IMR-90 (cell line): Measurements from ENCODE around the gene SIRT5. TPM values are rescaled to one million over a fixed set of nuclear protein-coding genes. Genes with fewer than 3 reads are reported as not detected.

Source experiments
- ATAC-seq: fragments of 200-7000 bp; cut with Tn5 transposase; 2 replicates; pipeline ENCODE4 v1.9.1; 2020; ENCODE audit warnings: low read depth, mild to moderate bottlenecking, moderate library complexity
- BruUV-seq: library from RNA; stranded (reverse); fragments of 400-500 nt; replicated peaks from 2 replicates; lab custom pipeline; 2021; lab: Mats Ljungman, UMichigan
- CTCF ChIA-PET: fragments of 300-600 bp; formaldehyde crosslinking; extraction: SDS; loops from one replicate; lab custom pipeline; 2021; ENCODE audit warnings: antibody characterized with exemption; lab: Yijun Ruan, JAX
- POLR2A ChIA-PET: fragments of 300-600 bp; sonication (Branson Sonifier 250); formaldehyde crosslinking; loops from one replicate; lab custom pipeline; 2022; ENCODE audit warnings: antibody characterized with exemption; ENCODE audit not compliant: unreplicated experiment; lab: Charles Lee
- DNase-seq: peaks from one replicate; pipeline ENCODE4 v3.0.0; 2013
- H2AFZ ChIP-seq: replicated peaks from 2 replicates; pipeline ENCODE3; 2013; ENCODE audit warnings: low read length, mild to moderate bottlenecking; ENCODE audit not compliant: poor library complexity
- H2AK5ac ChIP-seq: 2 replicates; pipeline ENCODE4 v1.6.1; 2013; ENCODE audit warnings: low read depth, low read length, inconsistent platforms
- H2AK9ac ChIP-seq: replicated peaks from 2 replicates; pipeline ENCODE3; 2013; ENCODE audit warnings: mild to moderate bottlenecking, low read depth, low read length, moderate library complexity; ENCODE audit not compliant: poor library complexity
- H2BK120ac ChIP-seq: 2 replicates; pipeline ENCODE4 v1.6.1; 2013; ENCODE audit warnings: low read depth, low read length, inconsistent platforms
- H2BK15ac ChIP-seq: 3 replicates; pipeline ENCODE4 v1.6.1; 2013; ENCODE audit warnings: low read depth, low read length, inconsistent platforms
- H2BK20ac ChIP-seq: 2 replicates; pipeline ENCODE4 v1.6.1; 2013; ENCODE audit warnings: low read depth, mild to moderate bottlenecking, inconsistent platforms, low read length, moderate library complexity
- H2BK5ac ChIP-seq: 2 replicates; pipeline ENCODE4 v1.6.1; 2013; ENCODE audit warnings: mild to moderate bottlenecking, low read depth, low read length, inconsistent platforms; ENCODE audit not compliant: poor library complexity, severe bottlenecking
- H3K14ac ChIP-seq: replicated peaks from 2 replicates; pipeline ENCODE4 v1.6.1; 2013; ENCODE audit warnings: low read depth, low read length, inconsistent platforms
- H3K18ac ChIP-seq: 2 replicates; pipeline ENCODE4 v1.6.1; 2013; ENCODE audit warnings: low read depth, low read length, control low read depth
- H3K23ac ChIP-seq: 2 replicates; pipeline ENCODE4 v1.6.1; 2013; ENCODE audit warnings: low read depth, low read length, inconsistent platforms
- H3K27ac ChIP-seq: 2 replicates; pipeline ENCODE4 v1.5.1; 2013; ENCODE audit warnings: mild to moderate bottlenecking, control low read depth, low read length; ENCODE audit not compliant: insufficient read depth
- H3K27me3 ChIP-seq: 2 replicates; pipeline ENCODE4 v1.6.1; 2013; ENCODE audit warnings: low read length; ENCODE audit not compliant: control insufficient read depth, insufficient read depth
- H3K36me3 ChIP-seq: 2 replicates; pipeline ENCODE4 v1.6.1; 2013; ENCODE audit warnings: low read length, mixed read lengths; ENCODE audit not compliant: control insufficient read depth, insufficient read depth
- H3K4ac ChIP-seq: 2 replicates; pipeline ENCODE4 v1.6.1; 2013; ENCODE audit warnings: low read depth, low read length, inconsistent platforms
- H3K4me1 ChIP-seq: 2 replicates; pipeline ENCODE4 v1.6.1; 2013; ENCODE audit warnings: low read length, mixed read lengths; ENCODE audit not compliant: control insufficient read depth, insufficient read depth
- H3K4me2 ChIP-seq: 2 replicates; pipeline ENCODE4 v1.6.1; 2013; ENCODE audit warnings: low read depth, mild to moderate bottlenecking, control low read depth, low read length, moderate library complexity
- H3K4me3 ChIP-seq: 2 replicates; pipeline ENCODE4 v1.5.1; 2013; ENCODE audit warnings: low read depth, mild to moderate bottlenecking, control low read depth, low read length, moderate library complexity; ENCODE audit not compliant: insufficient read depth
- H3K56ac ChIP-seq: 2 replicates; pipeline ENCODE4 v1.6.1; 2013; ENCODE audit warnings: low read length, inconsistent platforms; ENCODE audit not compliant: insufficient read depth; ENCODE audit errors: extremely low read depth
- H3K79me1 ChIP-seq, 2 experiments: 2 replicates each; pipeline ENCODE4 v1.6.1; 2013; ENCODE audit warnings: low read length in 2 of 2, inconsistent platforms in 1 of 2, low read depth in 1 of 2
- H3K9ac ChIP-seq: 2 replicates; pipeline ENCODE4 v1.6.1; 2013; ENCODE audit warnings: low read depth, low read length, control low read depth
- H3K9me1 ChIP-seq: 2 replicates; pipeline ENCODE4 v1.6.1; 2013; ENCODE audit warnings: low read length, inconsistent platforms; ENCODE audit not compliant: insufficient read depth
- H3K9me3 ChIP-seq: 2 replicates; pipeline ENCODE4 v1.6.1; 2013; ENCODE audit warnings: low read length; ENCODE audit not compliant: control insufficient read depth, insufficient read depth
- H4K20me1 ChIP-seq: 2 replicates; pipeline ENCODE4 v1.6.1; 2013; ENCODE audit warnings: low read length, inconsistent platforms; ENCODE audit not compliant: insufficient read depth
- H4K5ac ChIP-seq: 2 replicates; pipeline ENCODE4 v1.6.1; 2013; ENCODE audit warnings: mild to moderate bottlenecking, low read depth, low read length, control low read depth
- H4K8ac ChIP-seq, 2 experiments: 2 replicates each; pipeline ENCODE4 v1.6.1; 2013; ENCODE audit warnings: low read depth in 2 of 2, low read length in 2 of 2, control low read depth in 1 of 2, inconsistent platforms in 1 of 2
- H4K91ac ChIP-seq: 2 replicates; pipeline ENCODE4 v1.6.1; 2013; ENCODE audit warnings: low read depth, low read length, inconsistent platforms; ENCODE audit not compliant: insufficient read depth
- BHLHE40 ChIP-seq: fragments of 150-350 bp; IDR thresholded peaks from 2 replicates; pipeline ENCODE4 v1.6.1; 2016; ENCODE audit warnings: mild to moderate bottlenecking, low read depth, low read length
- CEBPB ChIP-seq: IDR thresholded peaks from 2 replicates; pipeline ENCODE4 v1.6.1; 2012; ENCODE audit warnings: low read depth, low read length, improper control_type of control experiment
- CHD1 ChIP-seq: IDR thresholded peaks from 2 replicates; pipeline ENCODE4 v1.6.1; 2012; ENCODE audit warnings: low read depth, low read length, improper control_type of control experiment
- FOS ChIP-seq: fragments of 150-350 bp; IDR thresholded peaks from 2 replicates; pipeline ENCODE4 v1.6.1; 2016; ENCODE audit warnings: low read depth, low read length
- MAFK ChIP-seq: IDR thresholded peaks from 2 replicates; pipeline ENCODE4 v1.6.1; 2012; ENCODE audit warnings: low read depth, low read length, improper control_type of control experiment
- MAZ ChIP-seq: IDR thresholded peaks from 2 replicates; pipeline ENCODE4 v1.6.1; 2012; ENCODE audit warnings: low read depth, mild to moderate bottlenecking, low read length, improper control_type of control experiment, moderate library complexity, borderline replicate concordance
- MXI1 ChIP-seq: IDR thresholded peaks from 2 replicates; pipeline ENCODE4 v1.6.1; 2012; ENCODE audit warnings: low read depth, mild to moderate bottlenecking, low read length, moderate library complexity, borderline replicate concordance
- NFE2L2 ChIP-seq: fragments of 150-350 bp; IDR thresholded peaks from 2 replicates; pipeline ENCODE4 v1.6.1; 2016; ENCODE audit warnings: low read depth, mild to moderate bottlenecking, low read length
- POLR2A ChIP-seq: IDR thresholded peaks from 2 replicates; pipeline ENCODE4 v1.6.1; 2012; ENCODE audit warnings: mild to moderate bottlenecking, low read depth, low read length
- RAD21 ChIP-seq: IDR thresholded peaks from 2 replicates; pipeline ENCODE4 v1.6.1; 2012; ENCODE audit warnings: low read length, improper control_type of control experiment
- RCOR1 ChIP-seq: IDR thresholded peaks from 2 replicates; pipeline ENCODE4 v1.6.1; 2012; ENCODE audit warnings: mild to moderate bottlenecking, low read length, improper control_type of control experiment; ENCODE audit not compliant: insufficient replicate concordance
- RFX5 ChIP-seq: IDR thresholded peaks from 2 replicates; pipeline ENCODE4 v1.8.0; 2012; ENCODE audit warnings: low read depth, mild to moderate bottlenecking, low read length, moderate library complexity
- SMC3 ChIP-seq: fragments of 150-350 bp; IDR thresholded peaks from 2 replicates; pipeline ENCODE4 v1.6.1; 2016; ENCODE audit warnings: low read depth, mild to moderate bottlenecking, antibody characterized with exemption, low read length, moderate library complexity
- WGBS, 2 experiments: methylation state at CpG; one replicate each; pipeline versions ENCODE4 v1.1.5 to v1.1.7; 2013; ENCODE audit warnings: missing lambda C conversion rate in 2 of 2; ENCODE audit not compliant: insufficient read length in 1 of 2; ENCODE audit errors: extremely low coverage in 2 of 2; 5-methylcytosine and 5-hydroxymethylcytosine counted together
- dilution Hi-C: fragments of 300-500 bp; cut with HindIII; formaldehyde crosslinking; loops from one replicate; pipeline ENCODE4 v1.14.3; 2018; ENCODE audit warnings: low sequenced_read_pairs; ENCODE audit not compliant: unreplicated experiment
- in situ Hi-C: fragments of 300-500 bp; cut with MboI; formaldehyde crosslinking; loops from 3 replicates; pipeline ENCODE4 v1.14.3; 2019; ENCODE audit warnings: low sequenced_read_pairs, inconsistent platforms, mixed read lengths
- intact Hi-C: fragments of 100-400 bp; cut with micrococcal nuclease; formaldehyde crosslinking; loops from 2 replicates; pipeline ENCODE4 v1.10.0; 2022
- polyA plus RNA-seq, 3 experiments: library from polyadenylated mRNA; depleted of rRNA; stranded (reverse); fragments of >200 nt; gene quantifications; 2 replicates each; pipeline ENCODE4 v1.2.3, GENCODE V29; 2012; ENCODE audit warnings: low replicate concordance in 1 of 3
- total RNA-seq: library from RNA; depleted of rRNA; stranded (reverse); fragments of >200 nt; gene quantifications from 2 replicates; pipeline ENCODE4 v1.2.3, GENCODE V29; 2012
- TF ChIP-seq, protein P1 (sequence below): conservative IDR thresholded peaks from 2 replicates; pipeline ENCODE4 v1.5.1; 2012; ENCODE audit warnings: mild to moderate bottlenecking, low read depth, low read length, improper control_type of control experiment
- TF ChIP-seq, protein P2 (sequence below): fragments of 150-350 bp; IDR thresholded peaks from 2 replicates; pipeline ENCODE4 v1.6.1; 2017; ENCODE audit warnings: mild to moderate bottlenecking, antibody characterized with exemption, low read length, low read depth
- TF ChIP-seq, protein P3 (sequence below): fragments of 150-350 bp; IDR thresholded peaks from 2 replicates; pipeline ENCODE4 v1.6.1; 2016; ENCODE audit warnings: low read depth, mild to moderate bottlenecking, low read length, moderate library complexity, borderline replicate concordance

SIRT5 gene
- total and polyA plus RNA-seq, 2 of the 4 experiments (the other 2 are of a cell fraction): 4.7 to 5.2 TPM

DNA sequence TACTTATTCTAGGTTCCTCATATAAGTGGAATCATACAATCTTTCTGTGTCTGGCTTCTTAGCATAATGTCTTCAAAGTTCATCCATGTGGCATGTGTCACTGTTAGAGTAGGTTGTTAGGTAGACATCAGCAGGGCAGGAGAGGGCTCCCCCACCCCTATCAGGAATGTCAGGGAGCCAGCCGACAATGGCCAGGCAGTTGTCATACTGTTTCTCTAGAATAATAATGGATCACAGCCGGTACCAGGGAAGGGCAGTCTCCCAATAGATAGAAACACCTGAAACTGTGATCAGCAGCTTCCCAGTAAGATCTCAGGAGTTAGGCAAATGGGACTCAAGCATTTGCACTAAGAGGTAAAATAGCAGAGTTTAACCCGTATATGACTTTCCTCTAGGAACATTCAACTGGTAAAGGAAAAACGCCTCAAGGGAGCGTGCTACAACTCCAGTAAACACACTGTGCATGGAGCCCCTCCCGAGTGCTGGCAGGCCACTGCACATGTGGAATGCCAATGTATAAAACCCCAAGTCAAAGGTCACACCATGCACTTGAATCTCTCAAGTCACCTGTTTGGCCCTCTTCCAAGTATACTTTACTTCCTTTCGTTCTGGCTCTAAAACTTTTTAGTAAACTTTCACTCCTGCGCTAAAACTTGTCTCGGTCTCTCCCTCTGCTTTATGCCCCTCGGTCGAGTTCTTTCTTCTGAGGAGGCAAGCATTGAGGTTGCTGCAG, 29.8 kb upstream of the SIRT5 start:
- ChIA-PET CTCF (no interaction called here), POLR2A (no interaction called here)
- Histone ChIP-seq H2BK120ac (no peak overlapping the region), H3K4me1 (no peaks in the 10 kb centered on the region), H3K9ac (no peak overlapping the region), H2BK15ac (no peak overlapping the region), H3K18ac (no peak overlapping the region), H3K23ac (no peak overlapping the region), H4K20me1 (no peaks in the 10 kb centered on the region), H2AFZ (no peak overlapping the region), H3K27me3 (no peaks in the 10 kb centered on the region; the same call in 1 of the 2 replicates), H3K4me2 (no peak overlapping the region), H3K27ac (no peak overlapping the region), H3K9me1 (no peaks in the 10 kb centered on the region), H2BK5ac (no peak overlapping the region), H4K5ac (no peak overlapping the region), H2AK9ac (no peak overlapping the region), H3K4me3 (no peak overlapping the region), H3K9me3 (no peaks in the 10 kb centered on the region), H3K36me3 (no peaks in the 10 kb centered on the region), H3K56ac (no peak overlapping the region), H3K79me1 (no peaks in the 10 kb centered on the region), H4K8ac (no peak overlapping the region), H2AK5ac (no peak overlapping the region), H4K91ac (no peak overlapping the region), H2BK20ac (no peak overlapping the region), H3K4ac (no peak overlapping the region), H3K14ac (no peak overlapping the region)
- intact Hi-C loops (no loop called here), dilution Hi-C loops (no loop called here), in situ Hi-C loops (loop anchor here (25.0 kb wide), 1 partner anchor 357 kb away; no protein-coding TSS in a partner anchor)
- DNase-seq (no peak), ATAC-seq (no peak)
- TF ChIP-seq MXI1 (no peak), CEBPB (no peak), POLR2A (no peak), BHLHE40 (no peak), RAD21 (no peak), MAFK (no peak), RFX5 (no peak), SMC3 (no peak), FOS (no peak), MAZ (no peak), NFE2L2 (no peak), CHD1 (no peak), RCOR1 (no peak)
- TF ChIP-seq, protein P1, sequence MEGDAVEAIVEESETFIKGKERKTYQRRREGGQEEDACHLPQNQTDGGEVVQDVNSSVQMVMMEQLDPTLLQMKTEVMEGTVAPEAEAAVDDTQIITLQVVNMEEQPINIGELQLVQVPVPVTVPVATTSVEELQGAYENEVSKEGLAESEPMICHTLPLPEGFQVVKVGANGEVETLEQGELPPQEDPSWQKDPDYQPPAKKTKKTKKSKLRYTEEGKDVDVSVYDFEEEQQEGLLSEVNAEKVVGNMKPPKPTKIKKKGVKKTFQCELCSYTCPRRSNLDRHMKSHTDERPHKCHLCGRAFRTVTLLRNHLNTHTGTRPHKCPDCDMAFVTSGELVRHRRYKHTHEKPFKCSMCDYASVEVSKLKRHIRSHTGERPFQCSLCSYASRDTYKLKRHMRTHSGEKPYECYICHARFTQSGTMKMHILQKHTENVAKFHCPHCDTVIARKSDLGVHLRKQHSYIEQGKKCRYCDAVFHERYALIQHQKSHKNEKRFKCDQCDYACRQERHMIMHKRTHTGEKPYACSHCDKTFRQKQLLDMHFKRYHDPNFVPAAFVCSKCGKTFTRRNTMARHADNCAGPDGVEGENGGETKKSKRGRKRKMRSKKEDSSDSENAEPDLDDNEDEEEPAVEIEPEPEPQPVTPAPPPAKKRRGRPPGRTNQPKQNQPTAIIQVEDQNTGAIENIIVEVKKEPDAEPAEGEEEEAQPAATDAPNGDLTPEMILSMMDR: no peak
- TF ChIP-seq, protein P2, sequence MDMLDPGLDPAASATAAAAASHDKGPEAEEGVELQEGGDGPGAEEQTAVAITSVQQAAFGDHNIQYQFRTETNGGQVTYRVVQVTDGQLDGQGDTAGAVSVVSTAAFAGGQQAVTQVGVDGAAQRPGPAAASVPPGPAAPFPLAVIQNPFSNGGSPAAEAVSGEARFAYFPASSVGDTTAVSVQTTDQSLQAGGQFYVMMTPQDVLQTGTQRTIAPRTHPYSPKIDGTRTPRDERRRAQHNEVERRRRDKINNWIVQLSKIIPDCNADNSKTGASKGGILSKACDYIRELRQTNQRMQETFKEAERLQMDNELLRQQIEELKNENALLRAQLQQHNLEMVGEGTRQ: no peak
- TF ChIP-seq, protein P3, sequence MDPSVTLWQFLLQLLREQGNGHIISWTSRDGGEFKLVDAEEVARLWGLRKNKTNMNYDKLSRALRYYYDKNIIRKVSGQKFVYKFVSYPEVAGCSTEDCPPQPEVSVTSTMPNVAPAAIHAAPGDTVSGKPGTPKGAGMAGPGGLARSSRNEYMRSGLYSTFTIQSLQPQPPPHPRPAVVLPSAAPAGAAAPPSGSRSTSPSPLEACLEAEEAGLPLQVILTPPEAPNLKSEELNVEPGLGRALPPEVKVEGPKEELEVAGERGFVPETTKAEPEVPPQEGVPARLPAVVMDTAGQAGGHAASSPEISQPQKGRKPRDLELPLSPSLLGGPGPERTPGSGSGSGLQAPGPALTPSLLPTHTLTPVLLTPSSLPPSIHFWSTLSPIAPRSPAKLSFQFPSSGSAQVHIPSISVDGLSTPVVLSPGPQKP: no peak
- WGBS, 2 experiments: 70% methylated on average over 2 of the region's 11 CpGs; no CpG with 5 or more reads in 1 of the 2 experiments
- BruUV-seq: no TSS peak
